A673 (cell line): ENCODE data around the gene AEN. TPM values are rescaled to one million over a fixed set of nuclear protein-coding genes. Genes with fewer than 3 reads are reported as not detected.

Experiments
- BruUV-seq: library from RNA; stranded (reverse); fragments of 400-500 nt; replicated peaks from 2 replicates; lab custom pipeline; 2021; lab: Mats Ljungman, UMichigan
- CTCF ChIA-PET: fragments of 300-600 bp; sonication (Branson Sonifier 250); formaldehyde crosslinking; loops from one replicate; lab custom pipeline; 2022; ENCODE audit warnings: antibody characterized with exemption; lab: Charles Lee
- POLR2A ChIA-PET: fragments of 300-600 bp; sonication (Branson Sonifier 250); formaldehyde crosslinking; loops from one replicate; lab custom pipeline; 2022; ENCODE audit warnings: antibody characterized with exemption; ENCODE audit not compliant: low non-redundant PET; lab: Charles Lee
- DNase-seq: peaks from one replicate; pipeline ENCODE4 v3.0.0-alpha.2; 2015; ENCODE audit warnings: low spot score
- H3K27ac ChIP-seq: fragments of 200-600 bp; sonication (generic); 2 replicates; pipeline ENCODE4 v1.5.1; 2016; ENCODE audit warnings: mixed run types, low read depth, mild to moderate bottlenecking, mixed read lengths, antibody characterized with exemption, low read length; ENCODE audit not compliant: poor library complexity, severe bottlenecking
- H3K27me3 ChIP-seq: fragments of 200-600 bp; sonication (generic); replicated peaks from 2 replicates; pipeline ENCODE4 v1.6.1; 2017; ENCODE audit warnings: mixed run types, low read depth, mild to moderate bottlenecking, mixed read lengths, antibody characterized with exemption, low read length; ENCODE audit not compliant: insufficient read depth, poor library complexity
- H3K36me3 ChIP-seq: fragments of 200-600 bp; sonication (generic); 2 replicates; pipeline ENCODE4 v1.6.1; 2016; ENCODE audit warnings: mixed run types, mild to moderate bottlenecking, mixed read lengths, antibody characterized with exemption, low read length; ENCODE audit not compliant: insufficient read depth, poor library complexity, severe bottlenecking
- H3K4me1 ChIP-seq: fragments of 200-600 bp; sonication (generic); 2 replicates; pipeline ENCODE4 v1.6.1; 2017; ENCODE audit warnings: mixed run types, mild to moderate bottlenecking, mixed read lengths, antibody characterized with exemption, low read length; ENCODE audit not compliant: insufficient read depth, poor library complexity, severe bottlenecking
- H3K4me3 ChIP-seq: fragments of 200-600 bp; sonication (generic); 2 replicates; pipeline ENCODE4 v1.5.1; 2016; ENCODE audit warnings: low read depth, mixed run types, mild to moderate bottlenecking, mixed read lengths, low read length; ENCODE audit not compliant: poor library complexity, severe bottlenecking
- H3K9me3 ChIP-seq: fragments of 200-600 bp; sonication (generic); 2 replicates; pipeline ENCODE4 v1.6.1; 2016; ENCODE audit warnings: mixed run types, low read depth, mild to moderate bottlenecking, mixed read lengths, antibody characterized with exemption, low read length; ENCODE audit not compliant: poor library complexity, severe bottlenecking
- EZH2 ChIP-seq: fragments of 200-600 bp; sonication (generic); IDR thresholded peaks from 2 replicates; pipeline ENCODE4 v1.6.1; 2017; ENCODE audit warnings: borderline replicate concordance, low read depth, mild to moderate bottlenecking, mixed read lengths, antibody characterized with exemption, low read length; ENCODE audit not compliant: poor library complexity, severe bottlenecking
- intact Hi-C: fragments of 100-400 bp; cut with micrococcal nuclease; formaldehyde crosslinking; loops from one replicate; pipeline ENCODE4 v1.10.0; 2022; ENCODE audit not compliant: unreplicated experiment
- total RNA-seq: library from RNA; stranded (reverse); gene quantifications from 2 replicates; pipeline ENCODE4 v1.2.3, GENCODE V29; 2021
- TF ChIP-seq, protein P1 (sequence below): fragments of 300-800, 200-600 bp; sonication (generic); conservative IDR thresholded peaks from 2 replicates; pipeline ENCODE4 v1.5.1; 2017; ENCODE audit warnings: low read depth, mild to moderate bottlenecking, antibody characterized with exemption, low read length, moderate library complexity, mixed read lengths

The AEN gene
- total RNA-seq, 1 experiment from 2014 or later, result 52.4 TPM

DNA sequence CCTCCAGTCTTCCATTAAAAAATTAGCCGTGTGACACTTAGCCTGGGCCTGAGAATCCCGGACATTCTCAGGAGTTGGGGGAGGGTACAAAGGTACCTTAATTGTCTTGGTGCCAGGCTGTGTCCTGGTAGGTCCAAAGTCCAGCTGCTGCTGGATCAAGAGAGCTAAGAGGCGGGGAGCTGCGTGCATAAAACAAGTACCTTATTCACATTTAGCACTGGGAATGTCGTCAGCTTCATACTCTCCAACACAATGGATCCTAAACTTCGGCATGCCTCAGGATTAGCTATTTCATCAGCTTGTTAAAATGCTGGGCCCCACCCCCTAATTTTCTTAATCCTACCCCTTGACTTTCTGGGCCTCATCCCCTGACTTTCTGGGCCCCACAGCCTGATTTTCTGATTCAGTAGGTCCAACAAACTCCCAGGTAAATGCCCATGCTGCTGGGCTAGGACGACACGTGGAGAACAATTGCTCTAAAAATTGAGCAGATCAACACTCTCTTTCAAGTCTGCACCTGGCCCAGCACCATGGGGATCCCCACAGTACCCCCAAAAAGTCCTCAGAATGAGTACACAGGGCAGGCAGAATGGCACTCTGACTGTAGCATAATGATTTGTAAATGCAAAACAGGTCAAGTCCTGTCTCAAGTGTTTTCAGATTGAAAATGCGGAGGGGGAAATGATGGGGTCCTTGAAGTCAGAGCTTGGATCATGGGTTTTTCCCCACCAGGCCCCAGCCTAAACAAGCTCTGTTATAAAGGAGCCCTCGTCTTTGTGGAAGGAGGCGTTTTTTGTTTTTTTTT is 5.6 kb upstream of the AEN start:
- Histone ChIP-seq H3K4me3 (no peak overlapping the region), H3K36me3 (no peaks in the 10 kb centered on the region), H3K27me3 (no peaks in the 10 kb centered on the region), H3K4me1 (peaks cover 4% of the 10 kb centered on the region), H3K9me3 (no peaks in the 10 kb centered on the region), H3K27ac (no peak overlapping the region)
- BruUV-seq, result no TSS peak
- no peak for DNase-seq
- intact Hi-C loops, result loop anchor here (2.0 kb wide), 1 partner anchor 139 kb away; no protein-coding TSS in a partner anchor
- ChIA-PET CTCF (no interaction called here), POLR2A (no interaction called here)
- TF ChIP-seq, protein P1, sequence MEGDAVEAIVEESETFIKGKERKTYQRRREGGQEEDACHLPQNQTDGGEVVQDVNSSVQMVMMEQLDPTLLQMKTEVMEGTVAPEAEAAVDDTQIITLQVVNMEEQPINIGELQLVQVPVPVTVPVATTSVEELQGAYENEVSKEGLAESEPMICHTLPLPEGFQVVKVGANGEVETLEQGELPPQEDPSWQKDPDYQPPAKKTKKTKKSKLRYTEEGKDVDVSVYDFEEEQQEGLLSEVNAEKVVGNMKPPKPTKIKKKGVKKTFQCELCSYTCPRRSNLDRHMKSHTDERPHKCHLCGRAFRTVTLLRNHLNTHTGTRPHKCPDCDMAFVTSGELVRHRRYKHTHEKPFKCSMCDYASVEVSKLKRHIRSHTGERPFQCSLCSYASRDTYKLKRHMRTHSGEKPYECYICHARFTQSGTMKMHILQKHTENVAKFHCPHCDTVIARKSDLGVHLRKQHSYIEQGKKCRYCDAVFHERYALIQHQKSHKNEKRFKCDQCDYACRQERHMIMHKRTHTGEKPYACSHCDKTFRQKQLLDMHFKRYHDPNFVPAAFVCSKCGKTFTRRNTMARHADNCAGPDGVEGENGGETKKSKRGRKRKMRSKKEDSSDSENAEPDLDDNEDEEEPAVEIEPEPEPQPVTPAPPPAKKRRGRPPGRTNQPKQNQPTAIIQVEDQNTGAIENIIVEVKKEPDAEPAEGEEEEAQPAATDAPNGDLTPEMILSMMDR, result no peak
- no peak for TF ChIP-seq EZH2

DNA sequence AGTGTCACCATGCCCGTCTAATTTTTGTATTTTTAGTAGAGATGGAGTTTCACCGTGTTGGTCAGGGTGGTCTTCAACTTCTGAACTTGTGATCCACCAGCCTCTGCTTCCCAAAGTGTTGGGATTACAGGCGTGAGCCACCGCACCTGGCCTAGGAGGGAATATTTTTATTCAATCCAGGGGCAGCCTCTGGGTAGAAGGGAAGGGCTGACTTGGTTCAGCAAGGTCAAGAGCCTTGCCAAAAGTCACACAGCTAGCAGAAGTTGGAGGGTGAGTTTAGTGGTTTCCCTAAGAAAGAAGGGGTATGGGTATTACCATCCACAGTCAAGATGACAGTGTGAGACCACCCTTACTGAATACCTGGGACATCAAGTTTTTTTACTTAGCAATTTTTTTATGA is 4.9 kb upstream of the AEN start:
- Histone ChIP-seq H3K27me3 (no peaks in the 10 kb centered on the region), H3K4me1 (peaks cover 3% of the 10 kb centered on the region), H3K27ac (no peak overlapping the region), H3K4me3 (no peak overlapping the region), H3K36me3 (no peaks in the 10 kb centered on the region), H3K9me3 (no peaks in the 10 kb centered on the region)
- intact Hi-C loops, result loop anchor here (2.0 kb wide), 1 partner anchor 139 kb away; no protein-coding TSS in a partner anchor
- ChIA-PET CTCF (no interaction called here), POLR2A (no interaction called here)
- DNase-seq, result no peak
- TF ChIP-seq EZH2, result no peak
- TF ChIP-seq, protein P1, result no peak
- BruUV-seq, result no TSS peak

DNA sequence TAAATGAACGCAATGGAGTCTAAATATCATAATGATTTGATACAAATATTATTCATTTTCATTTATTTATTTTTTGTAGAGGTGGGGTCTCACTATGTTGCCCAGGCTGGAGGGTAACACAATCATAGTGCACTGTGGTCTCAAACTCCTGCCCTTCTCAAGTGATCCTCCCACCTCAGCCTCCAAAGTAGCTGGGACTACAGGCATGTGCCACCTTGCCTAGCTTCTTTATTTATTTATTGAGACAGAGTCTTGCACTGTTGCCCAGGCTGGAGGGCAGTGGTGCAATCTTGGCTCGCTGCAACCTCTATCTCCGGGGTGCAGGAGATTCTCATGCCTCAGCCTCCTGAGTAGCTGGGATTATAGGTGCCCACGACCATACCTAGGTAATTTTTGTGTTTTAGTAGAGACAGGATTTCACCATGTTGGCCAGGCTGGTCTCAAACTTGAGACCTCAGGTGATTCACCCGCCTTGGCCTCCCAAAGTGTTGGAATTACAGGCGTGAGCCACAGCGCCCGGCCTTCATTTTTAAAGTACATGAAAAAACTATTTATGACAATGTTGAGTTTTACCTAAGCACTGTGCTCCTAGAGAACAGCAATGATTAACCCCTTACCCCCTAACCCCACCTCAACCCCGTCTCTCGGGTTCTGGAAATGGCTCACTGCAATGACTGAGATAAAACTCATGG is 4.0 kb upstream of the AEN start:
- ChIA-PET CTCF (no interaction called here), POLR2A (no interaction called here)
- H3K9me3 ChIP-seq, result no peaks in the 10 kb centered on the region
- H3K4me3 ChIP-seq, result no peak overlapping the region
- H3K36me3 ChIP-seq, result no peaks in the 10 kb centered on the region
- H3K27me3 ChIP-seq, result no peaks in the 10 kb centered on the region
- intact Hi-C loops, result loop anchor here (2.0 kb wide), 1 partner anchor 140 kb away; no protein-coding TSS in a partner anchor
- BruUV-seq, result no TSS peak
- no peak for DNase-seq
- TF ChIP-seq, protein P1, result no peak
- TF ChIP-seq EZH2, result no peak
- H3K4me1 ChIP-seq, result peaks cover 3% of the 10 kb centered on the region
- no peak overlapping the region for H3K27ac ChIP-seq
